Right renal pelvis (tissue), 4 donors: ENCODE measurements around the gene CHST10. TPM values are rescaled to one million over a fixed set of nuclear protein-coding genes. Genes with fewer than 3 reads are reported as not detected.
"Not testable (repeated sequence)": the region's sequence is repeated elsewhere in the genome, so short reads cannot be mapped to it uniquely, and the experiment has no call there.

Source experiments
- DNase-seq, 4 donors: peaks; one replicate each; pipeline ENCODE4 v3.0.0-alpha.2; 2013; ENCODE audit warnings: low read depth in 4 of 4, low spot score in 3 of 4, missing footprints in 1 of 4
- polyA plus RNA-seq, 4 donors: library from polyadenylated mRNA; unstranded; fragments of 120-200 nt; gene quantifications; one replicate each; pipeline ENCODE4 v1.2.1, GENCODE V29; 2013; ENCODE audit not compliant: insufficient read length in 4 of 4

CHST10 gene
- polyA plus RNA-seq, 4 donors: 21.4 to 23.8 (median 22.6) TPM

GRCh38 chr2:100344433-100344832 is 73.0 kb downstream of the CHST10 start:
- DNase-seq: no peak

DNA sequence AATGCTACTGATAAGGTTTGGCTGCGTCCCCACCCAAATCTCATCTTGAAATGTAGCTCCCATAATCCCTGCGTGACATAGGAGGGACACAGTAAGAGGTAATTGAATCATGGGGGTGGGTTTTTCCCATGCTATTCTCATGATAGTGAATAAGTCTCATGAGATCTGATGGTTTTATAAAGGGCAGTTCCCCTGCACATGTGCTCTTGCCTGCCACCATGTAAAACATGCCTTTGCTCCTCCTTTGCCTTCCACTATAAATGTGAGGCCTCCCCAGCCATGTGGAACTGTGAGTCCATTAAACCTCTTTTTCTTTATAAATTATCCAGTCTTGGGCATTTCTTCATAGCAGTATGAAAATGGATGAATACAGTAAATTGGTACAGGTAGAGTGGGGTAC is 75.0 kb downstream of the CHST10 start:
- DNase-seq: not testable (repeated sequence)

Other genes with a start within 250 kb of the CHST10 start
- gene LONRF2, start 95.2 kb downstream of the CHST10 start, polyA plus RNA-seq: 1 to 10 TPM; 2.8 to 3.7 (median 3.1) TPM
- not detected for gene NMS, start 52.8 kb upstream of the CHST10 start, polyA plus RNA-seq
- gene PDCL3, start 145.3 kb upstream of the CHST10 start, polyA plus RNA-seq: 10 to 100 TPM; 36.1 to 43.1 (median 39.8) TPM